ENCODE results near the gene PIP5K1C.

GRCh38 chr19:3707868-3708206 lies 7.6 kb upstream of the PIP5K1C start:
- no peak for TF ChIP-seq EZH2 (IDR thresholded peaks at IDR 0.05; ENCODE audit: borderline replicate concordance, low read depth, low read length, severe bottlenecking)
- no peak for TF ChIP-seq CTCF (IDR thresholded peaks at IDR 0.05; ENCODE audit: borderline replicate concordance, extremely low read depth, low read length, poor library complexity, severe bottlenecking)
